HPDE6-E6E7 (cell line): ENCODE data around the gene SLC6A18.

Source experiments
- DNase-seq: peaks from one replicate; pipeline ENCODE4 v3.0.0; 2011; ENCODE audit warnings: missing footprints; ENCODE audit errors: extremely low spot score

The SLC6A18 gene

GRCh38 chr5:1202798-1203185, 22.4 kb upstream of the SLC6A18 start:
- no peak for DNase-seq

- DNase-seq = no peak
Observed at GRCh38 chr5:1203311-1203967, 21.7 kb upstream of the SLC6A18 start.

GRCh38 chr5:1203968-1204692, 21.1 kb upstream of the SLC6A18 start:
- no peak for DNase-seq

DNA sequence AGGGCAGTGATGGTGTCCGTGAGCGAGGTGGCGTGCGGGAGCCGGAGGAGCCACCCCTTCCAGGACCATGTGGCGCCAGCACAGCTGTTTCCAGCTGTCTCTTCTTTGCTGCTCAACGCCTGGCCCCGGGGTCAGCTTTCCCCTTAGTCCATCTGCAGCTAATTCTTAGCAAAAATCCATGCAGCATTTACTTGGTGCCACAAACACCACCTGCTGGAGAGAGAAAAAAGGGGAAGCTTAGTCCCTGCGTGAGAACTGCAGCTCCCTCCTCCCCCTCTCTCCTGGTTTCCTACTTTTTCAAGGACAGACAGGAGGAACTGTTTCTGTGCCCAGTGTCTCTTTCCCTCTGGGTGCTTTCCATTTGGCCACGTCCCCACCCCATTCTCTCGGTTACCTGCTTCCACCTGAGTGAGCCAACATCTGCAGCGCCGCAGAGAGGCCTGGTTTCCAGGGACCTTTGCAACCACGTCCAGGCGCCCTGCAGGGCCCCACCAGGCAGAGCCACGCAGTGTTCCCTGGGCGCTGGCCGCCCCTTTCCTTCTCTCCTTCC, 20.4 kb upstream of the SLC6A18 start:
- peak; percentile 10 for DNase-seq

DNA sequence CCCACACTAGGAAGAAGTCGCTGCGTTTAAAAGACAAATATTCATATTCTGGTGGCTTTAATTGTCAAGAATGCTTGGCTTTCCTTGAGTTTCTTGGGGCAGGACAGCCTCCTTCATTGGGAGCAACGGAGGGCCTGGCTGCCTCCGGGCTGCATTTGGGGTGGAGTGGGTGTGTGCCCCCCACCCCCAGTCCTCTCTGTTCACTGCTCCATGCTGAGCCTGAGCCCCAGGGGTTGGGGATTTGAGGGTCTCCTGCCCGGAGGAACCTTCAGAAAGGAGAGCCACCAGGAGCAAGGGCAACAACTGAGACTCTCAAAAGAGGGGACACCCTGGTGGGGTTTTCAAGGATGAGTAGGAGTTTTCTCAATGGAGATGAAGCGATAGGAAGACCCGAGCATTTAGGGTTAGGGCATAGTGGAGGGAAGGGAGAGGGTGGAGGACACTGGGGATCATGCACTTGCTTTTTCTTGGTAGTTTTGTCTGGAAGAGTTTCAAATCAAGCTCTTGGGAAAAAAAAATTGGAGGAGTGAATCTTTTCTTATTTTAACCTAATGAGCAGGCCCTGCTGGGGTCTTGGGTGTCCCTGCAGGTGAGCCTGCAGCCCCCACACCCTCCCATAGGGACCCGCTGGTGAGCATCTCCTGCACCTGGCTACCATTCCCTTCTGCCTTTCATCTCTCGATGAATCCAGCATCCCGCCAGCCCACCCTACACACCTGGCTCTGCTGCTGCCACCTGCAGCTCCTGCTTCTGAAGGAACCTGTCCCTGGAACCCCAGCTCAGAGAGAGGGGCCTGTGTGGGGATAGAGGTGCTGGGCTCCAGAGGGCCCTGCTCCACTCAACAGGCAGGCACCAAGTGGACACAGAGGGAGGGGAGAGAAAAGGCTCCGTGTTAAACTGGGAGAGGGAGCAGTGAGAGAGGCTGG, 19.7 kb upstream of the SLC6A18 start:
- no peak for DNase-seq

DNA sequence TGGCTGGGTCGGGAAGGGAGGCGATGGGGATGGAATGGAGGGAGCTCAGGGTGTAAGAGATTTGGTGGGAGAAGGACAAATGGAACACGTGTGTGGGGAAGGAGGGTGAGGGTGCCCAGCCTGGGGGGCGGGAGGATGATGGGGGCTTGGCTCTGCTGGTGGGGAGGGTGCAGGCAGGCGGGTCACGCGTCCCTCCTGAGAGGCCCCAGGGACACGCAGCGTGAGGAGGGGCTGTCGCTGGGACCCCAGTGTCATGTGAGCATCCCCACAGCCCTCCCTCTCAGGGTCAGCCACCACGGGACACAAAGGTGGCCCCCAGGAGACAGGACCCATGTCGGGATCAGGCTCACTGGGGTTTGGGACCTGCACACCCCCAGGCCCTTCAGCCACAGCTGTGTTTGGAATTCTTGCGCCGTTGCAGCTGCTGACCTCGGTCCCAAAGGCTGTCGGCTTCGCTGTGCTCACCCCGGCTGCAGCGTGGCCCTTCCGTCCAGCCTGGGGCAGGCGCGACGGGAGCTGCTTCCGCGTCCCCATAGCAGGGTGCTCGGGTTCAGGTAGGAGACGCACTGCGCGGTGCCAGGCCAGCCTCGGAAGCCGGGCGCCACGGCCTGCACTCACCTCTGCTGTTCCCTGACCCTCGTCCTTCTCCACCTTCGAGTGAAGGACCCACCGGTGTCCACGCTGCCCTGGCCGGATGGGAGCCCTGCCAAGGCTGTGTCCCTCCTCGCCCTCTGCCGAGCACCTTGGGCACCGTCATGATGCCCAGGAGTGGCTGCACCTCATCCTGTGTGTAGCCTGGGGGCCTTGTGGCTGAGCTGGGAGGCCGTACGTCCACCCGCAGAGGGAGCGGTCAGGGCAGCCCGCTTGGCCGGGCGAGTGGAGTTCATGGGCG, 18.4 kb upstream of the SLC6A18 start:
- DNase-seq = no peak

DNA sequence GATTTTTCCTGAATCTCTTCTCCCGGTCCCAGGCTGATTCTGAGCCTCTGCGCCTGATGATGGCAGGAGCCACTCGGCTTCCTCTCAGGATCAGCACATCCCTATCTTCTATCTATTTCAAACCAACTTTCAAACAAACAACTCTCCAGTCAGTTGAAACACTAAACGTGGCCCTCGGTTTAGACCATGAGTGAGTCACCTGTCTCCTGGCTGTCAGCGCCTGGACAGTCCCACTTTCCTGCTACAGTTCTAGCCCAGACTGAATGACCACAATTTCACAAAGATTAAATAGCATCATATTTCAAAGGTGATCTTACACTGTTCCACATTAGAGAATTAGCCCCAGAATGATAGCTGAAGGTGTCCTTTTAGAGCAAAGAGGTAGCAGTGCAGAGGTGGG, 17.6 kb upstream of the SLC6A18 start:
- DNase-seq = no peak

DNA sequence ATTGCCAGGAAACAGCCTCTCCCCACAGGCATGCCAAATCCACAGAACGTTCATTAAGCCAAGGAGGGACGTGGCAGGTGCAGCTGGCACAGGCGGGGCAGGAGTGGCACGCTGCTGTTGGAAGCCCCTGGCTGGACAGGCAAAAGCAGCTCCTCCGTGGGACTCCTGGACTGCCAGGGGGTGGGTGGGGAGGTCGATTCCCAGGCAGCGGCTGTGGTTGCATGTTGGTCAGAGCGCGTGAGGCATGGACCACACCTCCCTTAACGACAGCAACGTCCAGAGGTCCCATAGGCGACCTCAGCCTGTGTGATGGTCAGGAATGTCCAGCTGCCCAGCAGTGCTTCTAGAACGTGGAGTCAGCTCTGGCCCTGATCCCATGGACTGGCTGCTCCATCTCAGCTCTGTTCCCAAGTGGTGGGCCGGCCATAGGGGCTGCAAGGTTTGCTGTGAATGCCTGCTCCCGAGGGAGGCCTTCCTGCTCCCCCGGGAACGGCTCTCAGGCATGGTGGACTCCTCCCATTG, 16.9 kb upstream of the SLC6A18 start:
- DNase-seq = no peak

DNA sequence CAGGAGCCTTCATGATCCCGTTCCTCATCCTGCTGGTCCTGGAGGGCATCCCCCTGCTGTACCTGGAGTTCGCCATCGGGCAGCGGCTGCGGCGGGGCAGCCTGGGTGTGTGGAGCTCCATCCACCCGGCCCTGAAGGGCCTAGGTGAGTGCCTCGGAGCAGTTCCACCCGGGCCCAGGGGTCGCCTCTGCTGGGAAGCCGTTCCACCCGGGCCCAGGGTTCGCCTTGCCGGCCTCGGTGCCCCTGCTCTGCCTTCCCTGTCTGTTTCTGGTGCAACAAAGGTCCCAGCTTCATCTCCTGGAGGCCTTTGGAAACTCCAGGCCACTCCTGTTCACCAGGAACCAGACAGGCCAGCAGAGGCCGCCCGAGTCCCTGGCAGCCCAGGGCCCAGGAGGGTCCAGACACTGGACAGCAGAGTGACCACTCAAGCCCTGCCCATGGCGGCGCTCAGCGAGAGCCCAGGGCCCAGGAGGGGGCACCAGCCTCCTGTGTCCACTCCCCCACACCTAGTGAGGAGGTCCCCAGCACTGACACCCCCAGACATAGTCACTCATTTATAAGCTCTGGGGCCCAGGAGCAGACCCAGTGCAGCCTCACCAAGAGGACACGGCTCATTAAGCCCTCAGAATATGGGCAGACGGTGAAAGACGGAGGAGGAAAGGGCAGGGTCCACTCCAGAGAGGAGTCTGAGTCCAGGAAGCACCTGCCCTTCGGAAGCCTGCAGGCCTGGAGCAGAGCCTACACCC, 16.3 kb upstream of the SLC6A18 start:
- peak; percentile 29 for DNase-seq

DNA sequence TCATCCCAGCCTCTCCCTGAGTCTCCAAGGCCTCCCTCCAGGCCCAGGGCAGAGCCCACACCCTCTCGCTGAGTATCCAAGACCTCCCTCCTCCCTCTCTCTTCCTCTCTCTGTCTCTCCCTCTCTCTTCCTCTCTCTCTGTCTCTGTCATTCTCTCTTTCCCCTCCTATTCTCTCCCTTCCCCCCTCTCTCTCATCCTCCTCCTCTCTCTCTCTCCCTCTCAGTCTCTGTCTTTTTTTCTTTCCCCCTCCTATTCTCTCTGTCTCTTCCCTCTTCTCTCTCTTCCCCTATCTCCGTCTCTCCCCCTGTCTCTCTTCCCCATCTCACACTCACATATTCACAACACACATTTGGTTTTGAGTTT, 15.7 kb upstream of the SLC6A18 start:
- no peak for DNase-seq

DNA sequence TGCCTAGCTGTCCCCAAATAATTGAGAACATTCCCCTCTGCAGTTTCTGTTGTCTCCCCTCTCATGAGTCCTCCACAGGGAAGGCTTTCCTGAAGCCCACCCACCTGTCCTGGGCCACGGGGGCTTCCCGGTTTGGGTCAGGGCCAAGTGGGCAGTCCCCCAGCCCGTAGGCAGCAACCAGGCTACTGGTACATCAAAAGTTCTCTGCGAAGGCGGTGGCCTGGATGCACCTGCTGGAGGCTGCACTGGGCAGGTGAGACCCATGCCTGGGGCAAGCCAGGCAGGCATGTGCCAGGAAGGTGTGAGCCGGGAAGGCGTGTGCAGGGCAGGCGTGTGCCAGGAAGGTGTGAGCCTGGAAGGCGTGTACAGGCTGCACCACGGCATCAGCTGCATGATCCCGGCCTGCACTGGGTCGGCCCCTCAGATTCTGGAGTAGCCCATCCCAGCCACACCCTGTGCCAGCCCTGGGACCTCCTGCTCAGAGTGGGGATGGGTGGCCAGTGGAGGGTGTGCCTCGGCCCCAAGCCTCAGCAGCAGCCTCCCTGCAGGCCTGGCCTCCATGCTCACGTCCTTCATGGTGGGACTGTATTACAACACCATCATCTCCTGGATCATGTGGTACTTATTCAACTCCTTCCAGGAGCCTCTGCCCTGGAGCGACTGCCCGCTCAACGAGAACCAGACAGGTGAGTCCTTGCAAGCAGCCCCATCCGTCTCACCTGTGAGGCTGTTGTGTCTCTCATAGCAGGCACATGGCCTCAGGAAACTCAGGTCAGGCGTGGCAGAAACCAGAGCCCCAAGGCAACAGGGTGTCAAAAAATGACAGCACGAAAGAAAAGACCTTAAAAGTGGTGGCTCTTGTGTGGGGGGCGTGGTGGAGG, 15.0 kb upstream of the SLC6A18 start:
- no peak for DNase-seq

GRCh38 chr5:1210832-1211251, 14.3 kb upstream of the SLC6A18 start:
- no peak for DNase-seq

DNA sequence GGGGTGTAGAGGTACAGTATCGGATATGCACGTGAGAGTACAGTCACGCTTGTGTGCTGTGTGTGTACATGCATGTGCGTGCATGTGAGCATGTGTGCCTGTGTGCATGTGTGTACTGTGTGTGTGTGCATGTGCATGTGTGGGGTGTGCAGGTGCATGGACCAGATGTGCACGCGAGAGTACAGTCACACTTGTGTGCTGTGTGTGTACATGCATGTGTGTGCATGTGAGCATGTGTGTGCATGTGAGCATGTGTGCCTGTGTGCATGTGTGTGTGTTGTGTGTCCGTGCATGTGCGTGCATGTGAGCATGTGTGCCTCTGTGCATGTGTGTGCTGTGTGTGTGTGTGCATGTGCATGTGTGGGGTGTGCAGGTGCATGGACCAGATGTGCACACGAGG, 13.5 kb upstream of the SLC6A18 start:
- DNase-seq = no peak

- DNase-seq = no peak
Observed at GRCh38 chr5:1212271-1212670, 12.9 kb upstream of the SLC6A18 start.

DNA sequence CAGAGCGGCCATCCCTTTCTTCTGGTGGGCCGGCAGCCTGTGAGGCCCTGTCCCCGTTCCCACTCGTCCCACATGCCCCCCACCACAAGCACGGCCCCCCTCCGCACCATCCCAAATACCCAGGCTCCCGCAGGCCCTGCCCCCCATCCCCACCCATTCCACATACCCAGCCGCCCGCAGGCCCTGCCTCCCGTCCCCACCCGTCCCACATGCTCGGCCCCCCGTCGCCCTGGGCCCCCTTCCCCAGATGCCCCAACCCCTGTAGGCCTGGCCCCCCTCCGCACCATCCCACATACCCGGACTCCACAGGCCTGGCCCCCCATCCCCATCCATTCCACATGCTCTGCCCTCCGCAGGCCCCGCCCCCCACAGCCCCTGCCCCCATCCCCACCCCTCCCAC, 12.3 kb upstream of the SLC6A18 start:
- DNase-seq = no peak

- no peak for DNase-seq
Observed at GRCh38 chr5:1213508-1214162, 11.5 kb upstream of the SLC6A18 start.

DNA sequence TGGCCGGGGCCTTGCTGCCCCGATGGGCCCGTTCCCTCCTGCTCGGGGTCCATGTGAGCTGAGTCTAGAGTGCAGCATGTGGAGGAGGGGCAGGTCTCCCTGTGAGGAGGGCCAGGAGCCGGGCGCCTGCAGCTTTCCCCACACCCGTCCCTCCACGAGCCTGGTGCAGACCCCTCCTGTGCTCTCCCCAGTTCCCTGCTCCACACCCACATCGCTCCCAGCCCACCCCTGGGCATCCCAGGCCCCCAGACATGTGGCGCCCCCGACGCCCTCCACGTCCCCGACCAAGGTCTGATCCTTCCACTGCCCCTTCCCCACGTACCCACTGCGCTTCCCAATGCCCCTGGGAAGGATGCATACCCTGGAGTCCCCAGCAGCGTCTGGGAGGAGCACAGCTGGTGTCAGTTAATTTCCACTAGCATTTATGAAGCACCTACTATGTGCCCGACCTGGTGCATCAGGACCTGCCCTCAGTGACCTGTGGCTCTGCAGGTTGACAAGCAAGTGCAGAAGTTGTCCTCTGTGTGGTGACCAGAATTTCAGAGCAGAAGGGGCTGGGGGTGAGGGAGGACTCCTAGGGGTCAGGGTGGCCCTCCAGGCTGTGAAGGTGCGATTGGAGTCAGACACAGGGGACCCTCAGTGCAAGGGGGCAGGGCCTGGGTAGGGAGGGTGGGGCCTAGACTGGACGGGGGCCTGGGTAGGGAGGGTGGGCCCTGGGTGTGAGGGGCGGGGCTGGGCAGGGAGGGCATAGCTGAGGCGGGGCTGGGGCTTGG, 10.8 kb upstream of the SLC6A18 start:
- DNase-seq = no peak

GRCh38 chr5:1214936-1215220, 10.3 kb upstream of the SLC6A18 start:
- no peak for DNase-seq
